K562 (cell line): ENCODE data around the gene SPEM3. TPM values are rescaled to one million over a fixed set of nuclear protein-coding genes. Genes with fewer than 3 reads are reported as not detected.
A peak's percentile ranks its signal among the peaks of the same experiment; 100 is the strongest.

Source experiments
- ATAC-seq: fragments of 200-7000 bp; cut with Tn5 transposase; 3 replicates; pipeline ENCODE4 v1.9.1; 2020; ENCODE audit warnings: moderate library complexity
- BruUV-seq: library from RNA; stranded (reverse); fragments of 400-500 nt; replicated peaks from 2 replicates; lab custom pipeline; 2021; lab: Mats Ljungman, UMichigan
- CTCF ChIA-PET: fragments of 300-600 bp; formaldehyde crosslinking; extraction: SDS; loops from one replicate; lab custom pipeline; 2021; ENCODE audit warnings: low intra/inter-chr PET ratio; lab: Yijun Ruan, JAX
- POLR2A ChIA-PET: fragments of 300-600, 350-650 bp; sonication (Branson Sonifier 250); formaldehyde crosslinking; extraction: SDS; loops from one replicate; lab custom pipeline; 2021; ENCODE audit warnings: antibody characterized with exemption, inconsistent platforms; lab: Yijun Ruan, JAX
- DNase-seq, 4 experiments: peaks; one replicate each; pipeline versions ENCODE4 v3.0.0 to v3.0.0-alpha.2; 2011 to 2018; ENCODE audit warnings: low spot score in 3 of 4, mixed read lengths in 3 of 4; ENCODE audit errors: extremely low read depth in 1 of 4
- FAIRE-seq: peaks from 2 replicates; lab custom pipeline; 2011; peaks lifted over from hg19 to GRCh38; lab: Jason Lieb, UNC
- H2AFZ ChIP-seq: 2 replicates; pipeline ENCODE4 v1.6.0; 2011; ENCODE audit warnings: low read depth, low read length, control low read depth, inconsistent platforms
- H3K27ac ChIP-seq: fragments of 200-600 bp; 3 replicates; pipeline ENCODE4 v1.8.0; 2011; ENCODE audit warnings: low read depth, mild to moderate bottlenecking, control low read depth, inconsistent platforms, low read length, moderate library complexity, mixed read lengths; ENCODE audit errors: extremely low read depth
- H3K27me3 ChIP-seq, 2 experiments: fragments of 300-600 bp in 1 of 2; 2 replicates in 1 of 2; 3 replicates in 1 of 2; pipeline versions ENCODE4 v1.6.0 to v1.8.0; 2011; ENCODE audit warnings: inconsistent platforms in 2 of 2, low read length in 2 of 2, mild to moderate bottlenecking in 1 of 2, mixed read lengths in 1 of 2, moderate library complexity in 1 of 2; ENCODE audit not compliant: control insufficient read depth in 2 of 2, insufficient read depth in 2 of 2
- H3K36me3 ChIP-seq: fragments of 300-600 bp; 3 replicates; pipeline ENCODE4 v1.8.0; 2011; ENCODE audit warnings: mild to moderate bottlenecking, low read length, inconsistent platforms; ENCODE audit not compliant: control insufficient read depth, insufficient read depth
- H3K4me1 ChIP-seq, 2 experiments: fragments of 200-600 bp in 1 of 2; replicated peaks in 1 of 2; 2 replicates in 1 of 2; 3 replicates in 1 of 2; pipeline versions ENCODE4 v1.5.1 to v1.8.0; 2011; ENCODE audit warnings: inconsistent platforms in 2 of 2, low read length in 2 of 2, mild to moderate bottlenecking in 1 of 2, mixed read lengths in 1 of 2, moderate library complexity in 1 of 2; ENCODE audit not compliant: control insufficient read depth in 2 of 2, insufficient read depth in 2 of 2
- H3K4me2 ChIP-seq: 2 replicates; pipeline ENCODE4 v1.6.1; 2011; ENCODE audit warnings: low read length, control low read depth, inconsistent platforms, mixed read lengths; ENCODE audit not compliant: insufficient read depth
- H3K4me3 ChIP-seq: fragments of 200-600 bp; sonication (generic), shearing (Covaris generic); 2 replicates; pipeline ENCODE4 v1.5.1; 2016; ENCODE audit warnings: control low read depth, inconsistent platforms
- H3K79me2 ChIP-seq: fragments of 200-600 bp; 3 replicates; pipeline ENCODE4 v1.8.0; 2011; ENCODE audit warnings: low read length, inconsistent platforms; ENCODE audit not compliant: control insufficient read depth, insufficient read depth
- H3K9ac ChIP-seq, 2 experiments: 2 replicates each; pipeline versions ENCODE4 v1.6.0 to v1.6.1; 2011; ENCODE audit warnings: low read depth in 2 of 2, low read length in 2 of 2, control low read depth in 1 of 2, inconsistent platforms in 1 of 2, mild to moderate bottlenecking in 1 of 2, mixed read lengths in 1 of 2; ENCODE audit not compliant: insufficient read depth in 1 of 2
- H3K9me1 ChIP-seq: one replicate; pipeline ENCODE4 v1.6.0; 2011; ENCODE audit warnings: inconsistent platforms, mild to moderate bottlenecking, low read length, moderate library complexity; ENCODE audit not compliant: control insufficient read depth, insufficient read depth
- H3K9me3 ChIP-seq: replicated peaks from 2 replicates; pipeline ENCODE4 v1.5.1; 2011; ENCODE audit warnings: low read depth, low read length, inconsistent platforms; ENCODE audit not compliant: control insufficient read depth, insufficient read depth
- H4K20me1 ChIP-seq: replicated peaks from 2 replicates; pipeline ENCODE4 v1.6.1; 2011; ENCODE audit warnings: low read length, inconsistent platforms, mixed read lengths; ENCODE audit not compliant: control insufficient read depth, insufficient read depth
- C11orf30 ChIP-seq: fragments of 450-650 bp; IDR thresholded peaks from 2 replicates; pipeline ENCODE4 v1.6.1; 2016; ENCODE audit warnings: low read depth, mild to moderate bottlenecking
- DNMT1 ChIP-seq: fragments of 450-650 bp; IDR thresholded peaks from 2 replicates; pipeline ENCODE4 v1.6.1; 2016; ENCODE audit warnings: antibody characterized with exemption, mild to moderate bottlenecking
- L3MBTL2 ChIP-seq: fragments of 450-650 bp; IDR thresholded peaks from 2 replicates; pipeline ENCODE4 v1.6.1; 2016; ENCODE audit warnings: mild to moderate bottlenecking, moderate library complexity
- POLR2AphosphoS2 ChIP-seq: IDR thresholded peaks from 2 replicates; pipeline ENCODE4 v1.6.1; 2012; ENCODE audit warnings: low read length, improper control_type of control experiment
- POLR2B ChIP-seq: fragments of 450-650 bp; IDR thresholded peaks from 2 replicates; pipeline ENCODE4 v1.6.1; 2018; ENCODE audit warnings: low read depth; ENCODE audit not compliant: partially characterized antibody
- POLR2G ChIP-seq: fragments of 200-400 bp; formaldehyde crosslinking; IDR thresholded peaks from 2 replicates; pipeline ENCODE4 v1.6.1; 2017; ENCODE audit warnings: low read depth, mild to moderate bottlenecking, antibody characterized with exemption, low read length, moderate library complexity
- RBFOX2 ChIP-seq: fragments of 200-400 bp; formaldehyde crosslinking; IDR thresholded peaks from 2 replicates; pipeline ENCODE4 v1.6.1; 2017; ENCODE audit warnings: low read depth, mild to moderate bottlenecking, low read length, moderate library complexity
- SUPT5H ChIP-seq: fragments of 450-650 bp; IDR thresholded peaks from 2 replicates; pipeline ENCODE4 v1.6.1; 2016
- ZNF263 ChIP-seq: sonication (generic); formaldehyde crosslinking; IDR thresholded peaks from 2 replicates; pipeline ENCODE4 v1.8.0; 2022; ENCODE audit warnings: mild to moderate bottlenecking, missing genetic modification reagents, borderline replicate concordance
- WGBS: fragments of 100-300 bp; shearing (Covaris generic); methylation state at CpG from one replicate; pipeline ENCODE4 v1.1.6; 2016; ENCODE audit warnings: low coverage, mixed read lengths; ENCODE audit not compliant: insufficient coverage; ENCODE audit errors: missing lambda C conversion rate; 5-methylcytosine and 5-hydroxymethylcytosine counted together
- in situ Hi-C: fragments of 300-500 bp; cut with MboI; formaldehyde crosslinking; loops from 4 replicates; pipeline ENCODE4 v1.15.0; 2018; ENCODE audit warnings: inconsistent platforms, mixed read lengths
- intact Hi-C: fragments of 100-400 bp; cut with micrococcal nuclease; formaldehyde crosslinking; loops from 2 replicates; pipeline ENCODE4 v1.14.2; 2022
- polyA plus RNA-seq, 8 experiments: library from polyadenylated mRNA; depleted of rRNA in 4 of 8; stranded (reverse) in 5 of 8; unstranded in 3 of 8; fragments of >200 nt; fragmentation: Nextera tagmentation in 2 of 8; fragmentation: Illumina TruSeq in 1 of 8; extraction: Ambion mirVana in 2 of 8; extraction: Trizol in 1 of 8; gene quantifications; 2 replicates each; pipeline versions ENCODE4 v1.2.1 to v1.2.3, GENCODE V29; 2011 to 2014; ENCODE audit warnings: inconsistent platforms in 1 of 8, missing spikeins in 1 of 8
- total RNA-seq, 7 experiments: library from RNA; depleted of rRNA in 6 of 7; stranded (reverse); fragments of >200 nt in 6 of 7; fragmentation: Illumina TruSeq in 2 of 7; extraction: Trizol in 2 of 7; gene quantifications; 2 replicates each; pipeline versions ENCODE4 v1.2.1 to v1.2.3, GENCODE V29; 2011 to 2021; ENCODE audit warnings: low replicate concordance in 1 of 7

SPEM3 gene
- total and polyA plus RNA-seq, 9 of the 15 experiments (the other 6 are each of a cell fraction or from before 2014, with no cell fraction given) = not detected

GRCh38 chr17:7462474-7463371 is 34.1 kb downstream of the SPEM3 start:
- no peaks in the 10 kb centered on the region for H4K20me1 ChIP-seq
- no peak overlapping the region for H3K27ac ChIP-seq
- H3K27me3 ChIP-seq = no peaks in the 10 kb centered on the region
- H3K4me3 ChIP-seq = no peak overlapping the region
- ATAC-seq = no peak; the same call in 2 of the 3 replicates
- POLR2A ChIA-PET = interaction anchor here (1.0 to 2.3 kb wide), 2 partner anchors 10 to 13 kb away, joined by 3 to 8 read pairs; no protein-coding TSS in a partner anchor
- no peak overlapping the region for H2AFZ ChIP-seq
- BruUV-seq = no TSS peak
- in situ Hi-C loops = no loop called here
- intact Hi-C loops = no loop called here
- peak; percentile 41; the same call in 1 of the 2 replicates for TF ChIP-seq SUPT5H
- TF ChIP-seq POLR2AphosphoS2 = peak; percentile 61; the same call in 1 of the 2 replicates
- no peak for TF ChIP-seq L3MBTL2
- no peak for TF ChIP-seq C11orf30
- peak; percentile 36 for TF ChIP-seq POLR2B
- TF ChIP-seq POLR2G = peak; percentile 36; the same call in 1 of the 2 replicates
- no peak for TF ChIP-seq DNMT1
- TF ChIP-seq ZNF263 (CRISPR knock-in tag) = peak; percentile 83; the same call in 1 of the 2 replicates
- TF ChIP-seq RBFOX2 = 0 out of 2 replicates have a peak, but pooled peaks have one; percentile 19
- TF ChIP-seq, all 486 proteins: peak for 6
- 87% methylated on average over 13 of the region's 44 CpGs for WGBS
- no peak for FAIRE-seq
- CTCF ChIA-PET = no interaction called here
- DNase-seq = no peak
- Histone ChIP-seq H3K9me1 (no peaks in the 10 kb centered on the region), H3K4me1 (peaks cover 8 to 26% of the 10 kb centered on the region in 2 experiments), H3K9me3 (no peaks in the 10 kb centered on the region), H3K4me2 (no peak overlapping the region), H3K9ac (peak overlapping the region in 1 of 2 experiments; percentile 9; a peak in 1 of 4 replicates), H3K79me2 (no peaks in the 10 kb centered on the region), H3K36me3 (peaks cover 37% of the 10 kb centered on the region; the same call in 1 of the 3 replicates)
